CD8-positive, alpha-beta memory T cell (primary cell): ENCODE results near the gene A3GALT2. TPM values are rescaled to one million over a fixed set of nuclear protein-coding genes. Genes with fewer than 3 reads are reported as not detected.
A peak's percentile ranks its signal among the peaks of the same experiment; 100 is the strongest.

Source experiments
- CTCF ChIA-PET: fragments of 350-600 bp; sonication (Branson Sonifier 250); formaldehyde crosslinking; loops from one replicate; lab custom pipeline; 2021; ENCODE audit warnings: antibody characterized with exemption; lab: Charles Lee
- POLR2A ChIA-PET: fragments of 350-600 bp; sonication (Branson Sonifier 250); formaldehyde crosslinking; loops from one replicate; lab custom pipeline; 2021; ENCODE audit warnings: antibody characterized with exemption; lab: Charles Lee
- DNase-seq, 5 donors: peaks; one replicate each; pipeline versions ENCODE4 v3.0.0 to v3.0.0-alpha.2; 2020 to 2022; ENCODE audit warnings: mixed read lengths in 1 of 5
- H3K27ac ChIP-seq: one replicate; pipeline ENCODE4 v1.7.0; 2013; ENCODE audit warnings: low read depth, mild to moderate bottlenecking, low read length, moderate library complexity
- H3K27me3 ChIP-seq: 2 replicates; pipeline ENCODE4 v1.7.0; 2013; ENCODE audit warnings: low read length, mild to moderate bottlenecking; ENCODE audit not compliant: insufficient read depth, poor library complexity, severe bottlenecking
- H3K36me3 ChIP-seq: 2 replicates; pipeline ENCODE4 v1.7.0; 2013; ENCODE audit warnings: mild to moderate bottlenecking, low read length, moderate library complexity; ENCODE audit not compliant: insufficient read depth
- H3K4me1 ChIP-seq: 2 replicates; pipeline ENCODE4 v1.7.0; 2013; ENCODE audit warnings: mild to moderate bottlenecking, low read length, moderate library complexity; ENCODE audit not compliant: insufficient read depth
- H3K4me3 ChIP-seq: 2 replicates; pipeline ENCODE4 v1.7.0; 2013; ENCODE audit warnings: mild to moderate bottlenecking, low read length
- H3K9me3 ChIP-seq: 2 replicates; pipeline ENCODE4 v1.7.0; 2013; ENCODE audit warnings: mild to moderate bottlenecking, low read length
- H3K27ac Mint-ChIP-seq, 8 donors: one replicate each; pipeline ENCODE4 v1.8.0; 2020 to 2021; ENCODE audit warnings: mixed read lengths in 8 of 8, mild to moderate bottlenecking in 6 of 8, inconsistent platforms in 3 of 8, moderate library complexity in 3 of 8
- H3K27me3 Mint-ChIP-seq, 2 donors: one replicate each; pipeline ENCODE4 v1.8.0; 2020 to 2021; ENCODE audit warnings: mixed read lengths in 2 of 2, mild to moderate bottlenecking in 1 of 2, moderate library complexity in 1 of 2
- H3K36me3 Mint-ChIP-seq, 3 donors: one replicate each; pipeline ENCODE4 v1.8.0; 2020 to 2021; ENCODE audit warnings: mixed read lengths in 3 of 3, inconsistent platforms in 1 of 3, mild to moderate bottlenecking in 1 of 3
- H3K4me1 Mint-ChIP-seq, 3 donors: one replicate each; pipeline ENCODE4 v1.8.0; 2020 to 2021; ENCODE audit warnings: mixed read lengths in 3 of 3, inconsistent platforms in 1 of 3, mild to moderate bottlenecking in 1 of 3
- H3K4me3 Mint-ChIP-seq, 7 donors: one replicate each; pipeline ENCODE4 v1.8.0; 2020 to 2021; ENCODE audit warnings: mixed read lengths in 7 of 7, mild to moderate bottlenecking in 6 of 7, moderate library complexity in 4 of 7, inconsistent platforms in 2 of 7
- H3K9me3 Mint-ChIP-seq, 5 donors: one replicate each; pipeline ENCODE4 v1.8.0; 2020 to 2022; ENCODE audit warnings: mixed read lengths in 5 of 5, mild to moderate bottlenecking in 3 of 5, moderate library complexity in 2 of 5, inconsistent platforms in 1 of 5
- polyA plus RNA-seq: library from polyadenylated mRNA; unstranded; fragments of 300-500 nt; fragmentation: Illumina TruSeq; gene quantifications from one replicate; pipeline ENCODE4 v1.2.3, GENCODE V29; 2021
- total RNA-seq, 2 experiments: library from RNA; stranded (reverse); gene quantifications; one replicate each; pipeline ENCODE4 v1.2.3, GENCODE V29; 2021

The A3GALT2 gene
- total and polyA plus RNA-seq, 3 experiments from 2014 or later, result not detected

- Mint-ChIP-seq H3K36me3 (peaks cover 0 to 3% (median 0%) of the 10 kb centered on the region in 3 donors), H3K9me3 (no peaks in the 10 kb centered on the region), H3K4me3 (no peak overlapping the region), H3K4me1 (no peaks in the 10 kb centered on the region), H3K27ac (no peak overlapping the region), H3K27me3 (peaks cover 0 to 6% of the 10 kb centered on the region in 2 donors)
- H3K4me1 ChIP-seq, result no peaks in the 10 kb centered on the region
- POLR2A ChIA-PET, result no interaction called here
- CTCF ChIA-PET, result interaction anchor here (1.2 kb wide), 2 partner anchors 61 to 64 kb away, joined by 3 to 4 read pairs; no protein-coding TSS in a partner anchor
- no peaks in the 10 kb centered on the region for H3K9me3 ChIP-seq
- DNase-seq, result no peak
- H3K27ac ChIP-seq, result no peak overlapping the region
- no peak overlapping the region for H3K4me3 ChIP-seq
- no peaks in the 10 kb centered on the region for H3K27me3 ChIP-seq
- H3K36me3 ChIP-seq, result no peaks in the 10 kb centered on the region
Measured at GRCh38 chr1:33358795-33359503, 38.1 kb upstream of the A3GALT2 start.

GRCh38 chr1:33358114-33358794 is 37.4 kb upstream of the A3GALT2 start:
- ChIA-PET POLR2A (no interaction called here), CTCF (interaction anchor here (1.2 kb wide), 1 partner anchor 63 kb away, joined by 4 read pairs; no protein-coding TSS in a partner anchor)
- H3K4me3 Mint-ChIP-seq, result no peak overlapping the region
- no peaks in the 10 kb centered on the region for H3K9me3 Mint-ChIP-seq
- DNase-seq, result no peak
- H3K27me3 Mint-ChIP-seq, result peaks cover 0 to 7% of the 10 kb centered on the region in 2 donors
- Histone ChIP-seq H3K36me3 (no peaks in the 10 kb centered on the region), H3K9me3 (no peaks in the 10 kb centered on the region), H3K4me3 (no peak overlapping the region), H3K27ac (no peak overlapping the region), H3K27me3 (no peaks in the 10 kb centered on the region), H3K4me1 (no peaks in the 10 kb centered on the region)
- no peaks in the 10 kb centered on the region for H3K4me1 Mint-ChIP-seq
- no peak overlapping the region for H3K27ac Mint-ChIP-seq
- H3K36me3 Mint-ChIP-seq, result peaks cover 0 to 3% (median 0%) of the 10 kb centered on the region in 3 donors

- no peak for DNase-seq
- Histone ChIP-seq H3K4me3 (no peak overlapping the region), H3K9me3 (no peaks in the 10 kb centered on the region), H3K36me3 (no peaks in the 10 kb centered on the region), H3K27ac (no peak overlapping the region), H3K4me1 (no peaks in the 10 kb centered on the region), H3K27me3 (no peaks in the 10 kb centered on the region)
- Mint-ChIP-seq H3K36me3 (peaks cover 0 to 3% (median 0%) of the 10 kb centered on the region in 3 donors), H3K27me3 (peaks cover 0 to 6% of the 10 kb centered on the region in 2 donors), H3K4me3 (no peak overlapping the region), H3K4me1 (no peaks in the 10 kb centered on the region), H3K27ac (no peak overlapping the region), H3K9me3 (no peaks in the 10 kb centered on the region)
- ChIA-PET CTCF (interaction anchor here (0.8 to 1.0 kb wide), 2 partner anchors 10 to 61 kb away, joined by 3 to 4 read pairs; no protein-coding TSS in a partner anchor), POLR2A (no interaction called here)
Measured at GRCh38 chr1:33357099-33357498, 36.2 kb upstream of the A3GALT2 start.

GRCh38 chr1:33354707-33355316 is 33.9 kb upstream of the A3GALT2 start:
- POLR2A ChIA-PET, result interaction anchor here (0.5 kb wide), 1 partner anchor 531 kb away, joined by 4 read pairs; no protein-coding TSS in a partner anchor
- no peak overlapping the region for H3K4me3 ChIP-seq
- Mint-ChIP-seq H3K36me3 (peaks cover 0 to 3% (median 3%) of the 10 kb centered on the region in 3 donors), H3K4me3 (no peak overlapping the region), H3K27me3 (peaks cover 0 to 9% of the 10 kb centered on the region in 2 donors), H3K4me1 (peaks cover 9 to 11% (median 10%) of the 10 kb centered on the region in 3 donors), H3K9me3 (no peaks in the 10 kb centered on the region), H3K27ac (no peak overlapping the region)
- CTCF ChIA-PET, result interaction anchor here (1.3 to 1.8 kb wide), 2 partner anchors 58 to 59 kb away, joined by 3 to 6 read pairs; no protein-coding TSS in a partner anchor
- H3K36me3 ChIP-seq, result no peaks in the 10 kb centered on the region
- DNase-seq, result no peak
- H3K9me3 ChIP-seq, result no peaks in the 10 kb centered on the region
- H3K4me1 ChIP-seq, result no peaks in the 10 kb centered on the region
- H3K27ac ChIP-seq, result no peak overlapping the region
- H3K27me3 ChIP-seq, result no peaks in the 10 kb centered on the region

- peaks cover 0 to 9% of the 10 kb centered on the region in 2 donors for H3K27me3 Mint-ChIP-seq
- H3K4me3 Mint-ChIP-seq, result no peak overlapping the region
- Histone ChIP-seq H3K4me3 (no peak overlapping the region), H3K36me3 (no peaks in the 10 kb centered on the region), H3K27me3 (no peaks in the 10 kb centered on the region), H3K4me1 (peaks cover 4% of the 10 kb centered on the region), H3K27ac (no peak overlapping the region), H3K9me3 (no peaks in the 10 kb centered on the region)
- peaks cover 15 to 17% (median 15%) of the 10 kb centered on the region in 3 donors for H3K4me1 Mint-ChIP-seq
- H3K36me3 Mint-ChIP-seq, result peaks cover 0 to 7% (median 3%) of the 10 kb centered on the region in 3 donors
- H3K9me3 Mint-ChIP-seq, result no peaks in the 10 kb centered on the region
- no peak overlapping the region for H3K27ac Mint-ChIP-seq
- no peak for DNase-seq
- POLR2A ChIA-PET, result no interaction called here
- CTCF ChIA-PET, result interaction anchor here (1.4 to 2.7 kb wide), 3 partner anchors 9 to 59 kb away, joined by 3 to 8 read pairs (median 6); no protein-coding TSS in a partner anchor
Measured at GRCh38 chr1:33353531-33353930, 32.6 kb upstream of the A3GALT2 start.

GRCh38 chr1:33351281-33351660 is 30.4 kb upstream of the A3GALT2 start:
- Mint-ChIP-seq H3K27ac (peak overlapping the region in 1 of 8 donors; percentile 90), H3K36me3 (peaks cover 0 to 12% (median 3%) of the 10 kb centered on the region in 3 donors), H3K4me3 (peak overlapping the region in 6 of 7 donors; percentile 15 to 96 (median 49)), H3K4me1 (peaks cover 37 to 39% (median 38%) of the 10 kb centered on the region in 3 donors), H3K9me3 (no peaks in the 10 kb centered on the region), H3K27me3 (peaks cover 0 to 6% of the 10 kb centered on the region in 2 donors)
- CTCF ChIA-PET, result interaction anchor here (2.7 kb wide), 1 partner anchor 11 kb away, joined by 8 read pairs; no protein-coding TSS in a partner anchor
- H3K9me3 ChIP-seq, result no peaks in the 10 kb centered on the region
- no peak for DNase-seq
- H3K4me3 ChIP-seq, result no peak overlapping the region
- no peaks in the 10 kb centered on the region for H3K36me3 ChIP-seq
- no peaks in the 10 kb centered on the region for H3K27me3 ChIP-seq
- POLR2A ChIA-PET, result interaction anchor here (0.6 kb wide), 1 partner anchor 46 kb away, joined by 3 read pairs; no protein-coding TSS in a partner anchor
- H3K4me1 ChIP-seq, result peaks cover 26% of the 10 kb centered on the region
- no peak overlapping the region for H3K27ac ChIP-seq

- Mint-ChIP-seq H3K4me1 (peaks cover 38 to 45% (median 43%) of the 10 kb centered on the region in 3 donors), H3K36me3 (peaks cover 0 to 12% (median 2%) of the 10 kb centered on the region in 3 donors), H3K9me3 (no peaks in the 10 kb centered on the region), H3K4me3 (peak overlapping the region; percentile 86 to 96 (median 93)), H3K27ac (peak overlapping the region; percentile 72 to 93 (median 90)), H3K27me3 (peaks cover 0 to 6% of the 10 kb centered on the region in 2 donors)
- CTCF ChIA-PET, result interaction anchor here (0.7 to 2.7 kb wide), 2 partner anchors 11 to 20 kb away, joined by 3 to 8 read pairs; no protein-coding TSS in a partner anchor
- Histone ChIP-seq H3K4me1 (peaks cover 27% of the 10 kb centered on the region), H3K27ac (peak overlapping the region; percentile 84), H3K4me3 (peak overlapping the region; percentile 82), H3K27me3 (no peaks in the 10 kb centered on the region), H3K9me3 (no peaks in the 10 kb centered on the region), H3K36me3 (no peaks in the 10 kb centered on the region)
- POLR2A ChIA-PET, result interaction anchor here (0.7 kb wide), 2 partner anchors 15 to 82 kb away, joined by 3 to 5 read pairs; no protein-coding TSS in a partner anchor
- DNase-seq, result no peak
Measured at GRCh38 chr1:33350611-33351280, 29.8 kb upstream of the A3GALT2 start.
